Kidney (tissue), 14 donors: ENCODE measurements around the gene ECHS1. TPM values are rescaled to one million over a fixed set of nuclear protein-coding genes. Genes with fewer than 3 reads are reported as not detected.

ENCODE experiments used
- DNase-seq, 5 donors: peaks; one replicate each; pipeline ENCODE4 v3.0.0-alpha.2; 2013 to 2020
- FAIRE-seq: peaks from 2 replicates; lab custom pipeline; 2012; peaks lifted over from hg19 to GRCh38; lab: Jason Lieb, UNC
- H3K27ac ChIP-seq, 2 donors: one replicate each; pipeline ENCODE4 v1.7.0; 2013; ENCODE audit warnings: low read depth in 2 of 2, low read length in 2 of 2, inconsistent platforms in 1 of 2
- H3K27me3 ChIP-seq: one replicate; pipeline ENCODE4 v1.7.1; 2013; ENCODE audit warnings: low read length, inconsistent platforms; ENCODE audit not compliant: control insufficient read depth, insufficient read depth
- H3K36me3 ChIP-seq, 3 donors: one replicate each; pipeline versions ENCODE4 v1.7.0 to v1.7.1; 2013; ENCODE audit warnings: low read length in 3 of 3, control low read depth in 1 of 3, inconsistent platforms in 1 of 3; ENCODE audit not compliant: insufficient read depth in 3 of 3, control insufficient read depth in 2 of 3
- H3K4me1 ChIP-seq, 3 donors: one replicate each; pipeline versions ENCODE4 v1.7.0 to v1.7.1; 2013; ENCODE audit warnings: low read length in 3 of 3, inconsistent platforms in 1 of 3, low read depth in 1 of 3; ENCODE audit not compliant: control insufficient read depth in 2 of 3, insufficient read depth in 2 of 3
- H3K4me3 ChIP-seq, 3 donors: one replicate each; pipeline versions ENCODE4 v1.7.0 to v1.8.1; 2013; ENCODE audit warnings: low read length in 3 of 3, control low read depth in 1 of 3, inconsistent platforms in 1 of 3
- H3K9ac ChIP-seq, 3 donors: one replicate each; pipeline versions ENCODE4 v1.7.0 to v1.7.1; 2013; ENCODE audit warnings: low read length in 3 of 3, control low read depth in 1 of 3, inconsistent platforms in 1 of 3
- H3K9me3 ChIP-seq, 3 donors: one replicate each; pipeline versions ENCODE4 v1.7.0 to v1.7.1; 2013; ENCODE audit warnings: low read length in 3 of 3, control low read depth in 1 of 3, inconsistent platforms in 1 of 3; ENCODE audit not compliant: control insufficient read depth in 2 of 3, insufficient read depth in 1 of 3
- intact Hi-C: fragments of 100-400 bp; cut with DNase I; formaldehyde crosslinking; loops from one replicate; pipeline ENCODE4 v1.11.1; 2022
- polyA plus RNA-seq: library from polyadenylated mRNA; stranded (reverse); fragments of 350-450 nt; fragmentation: Illumina TruSeq; extraction: RNeasy Lipid Tissue Mini Kit (QIAGEN cat#74804); gene quantifications from one replicate; pipeline ENCODE4 v1.2.3, GENCODE V29; 2014; ENCODE audit warnings: low read depth, low replicate concordance; ENCODE audit not compliant: insufficient read depth
- total RNA-seq: library from RNA; stranded (reverse); fragmentation: NEBNext Ultra II Directional; extraction: Animal tissue kit (Norgen Biotek cat#: 25700); gene quantifications from one replicate; pipeline ENCODE4 v1.2.1, GENCODE V29; 2021
- TF ChIP-seq, protein P1 (sequence below): IDR thresholded peaks from 3 replicates; pipeline ENCODE4 v1.5.1; 2012; ENCODE audit warnings: mild to moderate bottlenecking, moderate library complexity, borderline replicate concordance; ENCODE audit not compliant: insufficient read depth; ENCODE audit errors: extremely low read depth
- donor health status: control.
- donor health status: control.
- donor health status: control.
- donor health status: control.
- donor health status: control.
- donor health status: DM: yes; HTN: yes; CAD: no.
- donor health status: Normal renal cell carcinoma (clear cell type).

Gene ECHS1
- total and polyA plus RNA-seq, 2 donors from 2014 or later: 85.6 to 599 TPM

DNA sequence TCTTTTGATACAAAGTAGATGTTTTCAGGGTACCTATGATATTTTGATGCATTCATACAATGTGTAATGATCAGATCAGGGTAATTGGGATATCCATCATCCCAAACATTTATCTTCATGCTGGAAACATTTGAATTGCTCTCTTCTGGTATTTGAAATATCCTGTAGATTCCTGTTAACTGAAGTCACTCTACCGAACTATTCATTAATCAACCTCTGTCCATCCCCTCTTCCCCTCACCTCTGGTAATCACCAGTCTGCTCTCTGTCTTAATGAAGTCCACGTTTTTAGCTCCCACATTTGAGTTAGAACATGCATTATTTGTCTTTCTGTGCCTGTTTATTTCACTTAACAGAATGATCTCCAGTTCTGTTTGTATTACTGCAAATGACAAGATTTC lies 32.1 kb upstream of the ECHS1 start:
- peaks cover 12 to 25% (median 20%) of the 10 kb centered on the region in 3 donors for H3K36me3 ChIP-seq
- H3K4me1 ChIP-seq: no peaks in the 10 kb centered on the region
- no peak overlapping the region for H3K27ac ChIP-seq
- DNase-seq: no peak
- H3K9me3 ChIP-seq: peaks cover 0 to 3% (median 0%) of the 10 kb centered on the region in 3 donors
- no peak for FAIRE-seq
- no peak overlapping the region for H3K4me3 ChIP-seq
- no peaks in the 10 kb centered on the region for H3K27me3 ChIP-seq
- TF ChIP-seq, protein P1, sequence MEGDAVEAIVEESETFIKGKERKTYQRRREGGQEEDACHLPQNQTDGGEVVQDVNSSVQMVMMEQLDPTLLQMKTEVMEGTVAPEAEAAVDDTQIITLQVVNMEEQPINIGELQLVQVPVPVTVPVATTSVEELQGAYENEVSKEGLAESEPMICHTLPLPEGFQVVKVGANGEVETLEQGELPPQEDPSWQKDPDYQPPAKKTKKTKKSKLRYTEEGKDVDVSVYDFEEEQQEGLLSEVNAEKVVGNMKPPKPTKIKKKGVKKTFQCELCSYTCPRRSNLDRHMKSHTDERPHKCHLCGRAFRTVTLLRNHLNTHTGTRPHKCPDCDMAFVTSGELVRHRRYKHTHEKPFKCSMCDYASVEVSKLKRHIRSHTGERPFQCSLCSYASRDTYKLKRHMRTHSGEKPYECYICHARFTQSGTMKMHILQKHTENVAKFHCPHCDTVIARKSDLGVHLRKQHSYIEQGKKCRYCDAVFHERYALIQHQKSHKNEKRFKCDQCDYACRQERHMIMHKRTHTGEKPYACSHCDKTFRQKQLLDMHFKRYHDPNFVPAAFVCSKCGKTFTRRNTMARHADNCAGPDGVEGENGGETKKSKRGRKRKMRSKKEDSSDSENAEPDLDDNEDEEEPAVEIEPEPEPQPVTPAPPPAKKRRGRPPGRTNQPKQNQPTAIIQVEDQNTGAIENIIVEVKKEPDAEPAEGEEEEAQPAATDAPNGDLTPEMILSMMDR: no peak
- no peak overlapping the region for H3K9ac ChIP-seq
- intact Hi-C loops: no loop called here

DNA sequence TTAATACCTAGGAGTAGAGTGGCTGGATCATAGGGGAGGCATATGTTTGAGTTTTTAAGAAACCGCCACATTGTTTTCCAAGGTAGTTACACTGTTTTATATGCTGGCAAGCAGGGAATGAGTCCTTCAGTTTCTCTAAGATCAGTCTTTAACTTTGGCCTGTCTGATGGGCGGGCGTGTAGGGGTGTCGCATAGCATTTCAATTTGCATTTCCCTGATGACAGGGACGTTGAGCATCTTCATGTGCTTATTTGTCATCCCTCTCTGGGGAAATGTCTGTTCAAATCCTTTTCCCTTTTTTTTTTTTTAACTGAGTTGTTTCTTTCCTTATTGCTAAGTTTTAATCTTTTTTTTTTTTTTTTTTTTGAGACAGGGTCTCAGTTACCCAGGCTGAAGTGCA lies 30.6 kb upstream of the ECHS1 start:
- no peaks in the 10 kb centered on the region for H3K4me1 ChIP-seq
- H3K9ac ChIP-seq: no peak overlapping the region
- no peak overlapping the region for H3K4me3 ChIP-seq
- H3K9me3 ChIP-seq: no peaks in the 10 kb centered on the region
- H3K27ac ChIP-seq: no peak overlapping the region
- intact Hi-C loops: no loop called here
- no peak for FAIRE-seq
- H3K27me3 ChIP-seq: no peaks in the 10 kb centered on the region
- peaks cover 9 to 32% (median 17%) of the 10 kb centered on the region in 3 donors for H3K36me3 ChIP-seq
- DNase-seq: no peak
- TF ChIP-seq, protein P1: no peak

DNA sequence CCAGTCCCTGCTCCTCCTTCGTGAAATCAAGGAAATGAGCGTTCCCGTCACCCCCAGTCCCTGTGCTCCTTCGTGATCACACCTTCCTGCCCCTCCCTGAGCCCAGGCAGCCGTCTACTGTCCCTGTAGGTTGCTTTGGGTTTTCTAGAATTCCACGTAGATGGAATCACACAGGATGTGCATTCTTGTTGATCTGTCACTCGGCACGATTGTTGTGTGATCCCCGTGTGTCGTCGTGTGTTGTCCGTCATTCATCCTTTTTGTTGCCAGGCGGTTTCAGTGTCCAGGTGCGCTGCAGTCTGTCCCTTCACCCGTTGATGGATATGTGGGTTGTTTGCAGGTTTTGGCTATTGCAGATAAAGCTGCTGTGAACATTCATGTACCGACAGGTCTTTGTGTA lies 30.2 kb upstream of the ECHS1 start:
- Histone ChIP-seq H3K9ac (no peak overlapping the region), H3K4me3 (no peak overlapping the region), H3K27me3 (no peaks in the 10 kb centered on the region), H3K36me3 (peaks cover 9 to 36% (median 18%) of the 10 kb centered on the region in 3 donors), H3K9me3 (no peaks in the 10 kb centered on the region), H3K27ac (no peak overlapping the region), H3K4me1 (no peaks in the 10 kb centered on the region)
- FAIRE-seq (no peak), DNase-seq (no peak)
- intact Hi-C loops: no loop called here
- TF ChIP-seq, protein P1: no peak
